GM12891 (cell line): ENCODE data around the gene DLGAP5.

Experiments used
- POLR2AphosphoS5 ChIP-seq: IDR thresholded peaks from 2 replicates; pipeline ENCODE4 v1.6.1; 2011; ENCODE audit warnings: low read depth, low read length, control low read depth
- TAF1 ChIP-seq: IDR thresholded peaks from 2 replicates; pipeline ENCODE4 v1.6.1; 2011; ENCODE audit warnings: low read depth, low read length, control low read depth

- TF ChIP-seq TAF1 (no peak), POLR2AphosphoS5 (no peak)
Observed at GRCh38 chr14:55157080-55157479, 34.3 kb downstream of the DLGAP5 start.
